K562 (cell line): Measurements from ENCODE around the gene PGAP2. TPM values are rescaled to one million over a fixed set of nuclear protein-coding genes. Genes with fewer than 3 reads are reported as not detected.

Source experiments
- ARHGAP35 ChIP-seq: fragments of 450-650 bp; IDR thresholded peaks from 2 replicates; pipeline ENCODE4 v1.6.1; 2018; ENCODE audit not compliant: partially characterized antibody
- C11orf30 ChIP-seq: fragments of 450-650 bp; IDR thresholded peaks from 2 replicates; pipeline ENCODE4 v1.6.1; 2016; ENCODE audit warnings: low read depth, mild to moderate bottlenecking
- CHD2 ChIP-seq: IDR thresholded peaks from 2 replicates; pipeline ENCODE4 v1.6.1; 2011; ENCODE audit warnings: low read depth, low read length
- EHMT2 ChIP-seq: fragments of 450-650 bp; IDR thresholded peaks from 2 replicates; pipeline ENCODE4 v1.6.1; 2018; ENCODE audit warnings: antibody characterized with exemption
- FOSL1 ChIP-seq: fragments of 200-800 bp; sonication (Bioruptor generic); conservative IDR thresholded peaks from 2 replicates; pipeline ENCODE4 v1.6.1; 2016; ENCODE audit warnings: missing genetic modification characterization, missing compliant biosample characterization
- GTF2A2 ChIP-seq: IDR thresholded peaks from 2 replicates; pipeline ENCODE4 v1.6.1; 2016; ENCODE audit warnings: mild to moderate bottlenecking, missing genetic modification characterization, missing compliant biosample characterization
- GTF2E2 ChIP-seq: fragments of 200-800 bp; sonication (Bioruptor generic); IDR thresholded peaks from 2 replicates; pipeline ENCODE4 v1.6.1; 2016; ENCODE audit warnings: missing genetic modification characterization, missing compliant biosample characterization
- HCFC1 ChIP-seq: IDR thresholded peaks from 2 replicates; pipeline ENCODE4 v1.6.1; 2012; ENCODE audit warnings: low read depth, low read length, improper control_type of control experiment
- KHSRP ChIP-seq: fragments of 450-650 bp; IDR thresholded peaks from 2 replicates; pipeline ENCODE4 v1.6.1; 2017
- MED1 ChIP-seq: sonication (generic); formaldehyde crosslinking; IDR thresholded peaks from 2 replicates; pipeline ENCODE4 v1.8.1; 2023; ENCODE audit warnings: missing genetic modification reagents, borderline replicate concordance
- PCBP2 ChIP-seq: fragments of 200-400 bp; formaldehyde crosslinking; IDR thresholded peaks from 2 replicates; pipeline ENCODE4 v1.6.1; 2018; ENCODE audit warnings: low read length, low read depth, mild to moderate bottlenecking, moderate library complexity; ENCODE audit not compliant: poor library complexity, severe bottlenecking
- POLR3G ChIP-seq: IDR thresholded peaks from 2 replicates; pipeline ENCODE4 v1.6.1; 2011; ENCODE audit not compliant: insufficient read length, insufficient replicate concordance; ENCODE audit errors: extremely low read depth
- RBBP5 ChIP-seq: fragments of 200-600 bp; sonication (generic); IDR thresholded peaks from 2 replicates; pipeline ENCODE4 v1.6.1; 2012; ENCODE audit warnings: borderline replicate concordance, mild to moderate bottlenecking, low read length, control low read depth, inconsistent platforms; ENCODE audit not compliant: insufficient read depth, poor library complexity, severe bottlenecking
- TCF7 ChIP-seq: sonication (generic); IDR thresholded peaks from 2 replicates; pipeline ENCODE4 v1.6.1; 2016; ENCODE audit warnings: antibody characterized with exemption, borderline replicate concordance
- ZNF175 ChIP-seq: fragments of 200-800 bp; sonication (Bioruptor generic); IDR thresholded peaks from 2 replicates; pipeline ENCODE4 v1.6.1; 2016; ENCODE audit warnings: low read depth, mild to moderate bottlenecking, missing genetic modification characterization, missing compliant biosample characterization
- ZNF311 ChIP-seq: fragments of 250-450 bp; sonication (Bioruptor Pico); IDR thresholded peaks from 2 replicates; pipeline ENCODE4 v1.4.0; 2020; ENCODE audit warnings: mild to moderate bottlenecking, moderate library complexity
- ZNF354B ChIP-seq: fragments of 250-450 bp; sonication (Bioruptor Pico); IDR thresholded peaks from 2 replicates; pipeline ENCODE4 v1.4.0; 2020
- polyA plus RNA-seq, 8 experiments: library from polyadenylated mRNA; depleted of rRNA in 4 of 8; stranded (reverse) in 5 of 8; unstranded in 3 of 8; fragments of >200 nt; fragmentation: Nextera tagmentation in 2 of 8; fragmentation: Illumina TruSeq in 1 of 8; extraction: Ambion mirVana in 2 of 8; extraction: Trizol in 1 of 8; gene quantifications; 2 replicates each; pipeline versions ENCODE4 v1.2.1 to v1.2.3, GENCODE V29; 2011 to 2014; ENCODE audit warnings: inconsistent platforms in 1 of 8, missing spikeins in 1 of 8
- total RNA-seq, 7 experiments: library from RNA; depleted of rRNA in 6 of 7; stranded (reverse); fragments of >200 nt in 6 of 7; fragmentation: Illumina TruSeq in 2 of 7; extraction: Trizol in 2 of 7; gene quantifications; 2 replicates each; pipeline versions ENCODE4 v1.2.1 to v1.2.3, GENCODE V29; 2011 to 2021; ENCODE audit warnings: low replicate concordance in 1 of 7
- TF ChIP-seq, protein P1 (sequence below): sonication (generic); formaldehyde crosslinking; IDR thresholded peaks from 2 replicates; pipeline ENCODE4 v1.8.0; 2022; ENCODE audit warnings: missing genetic modification reagents, mild to moderate bottlenecking, borderline replicate concordance
- TF ChIP-seq, protein P2 (sequence below): fragments of 450-650 bp; IDR thresholded peaks from 2 replicates; pipeline ENCODE4 v1.6.1; 2017; ENCODE audit warnings: antibody characterized with exemption
- TF ChIP-seq, protein P3 (sequence below): fragments of 450-650 bp; IDR thresholded peaks from 2 replicates; pipeline ENCODE4 v1.6.1; 2018; ENCODE audit warnings: mild to moderate bottlenecking, low read depth; ENCODE audit not compliant: partially characterized antibody
- TF ChIP-seq, protein P4 (sequence below), 2 experiments: fragments of 450-650 bp in 1 of 2; IDR thresholded peaks; 2 replicates each; pipeline ENCODE4 v1.6.1; 2011 to 2017; ENCODE audit warnings: low read depth in 2 of 2, antibody characterized with exemption in 1 of 2, borderline replicate concordance in 1 of 2, low read length in 1 of 2, mild to moderate bottlenecking in 1 of 2, mixed read lengths in 1 of 2; ENCODE audit not compliant: control insufficient read depth in 1 of 2

The PGAP2 gene
- total and polyA plus RNA-seq, 9 of the 15 experiments (the other 6 are each of a cell fraction or from before 2014, with no cell fraction given): 17.9 to 47.2 (median 33.7) TPM

DNA sequence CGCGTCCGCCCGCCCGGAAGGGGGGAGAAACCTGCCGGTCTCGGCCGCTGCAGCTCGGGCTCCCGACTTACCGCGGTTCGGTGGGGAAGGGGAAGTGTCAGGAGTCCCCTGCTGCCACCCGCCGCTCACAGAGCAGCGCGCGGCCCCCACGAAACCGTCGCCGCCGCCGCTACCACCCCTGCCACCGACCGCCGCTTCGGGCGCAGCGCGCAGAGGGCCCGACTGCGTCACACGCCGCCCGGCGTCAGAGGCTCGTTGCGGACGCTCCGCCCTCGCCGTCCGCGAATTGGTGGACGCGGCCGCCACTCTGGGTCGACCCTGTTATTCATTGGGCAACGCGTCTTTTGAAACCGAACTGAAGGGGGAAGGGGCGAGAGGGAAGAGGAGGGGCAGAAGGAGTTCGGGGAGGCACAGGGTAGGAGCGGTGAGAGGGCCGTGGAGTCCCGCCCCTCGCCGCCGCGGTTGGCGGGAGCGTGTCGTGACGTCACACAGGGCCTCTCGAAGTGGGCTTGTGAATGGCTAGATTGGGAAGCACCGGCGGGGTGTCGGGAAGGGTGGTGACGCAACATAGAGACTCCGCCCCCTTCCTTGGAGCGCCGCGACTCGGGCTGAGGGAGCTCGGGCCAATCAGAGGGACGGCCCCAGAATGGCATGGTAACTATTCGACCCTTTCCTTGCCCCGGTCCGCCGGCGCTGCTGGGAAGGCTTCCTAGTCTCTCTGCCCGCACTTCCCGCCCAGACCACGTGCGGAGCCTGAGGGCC is 10.8 kb upstream of the PGAP2 start, which contains the start of gene NUP98 (continued):
- peak; percentile 99 for TF ChIP-seq KHSRP
- no peak for TF ChIP-seq ZNF354B (CRISPR knock-in tag)
- no peak for TF ChIP-seq MED1 (CRISPR knock-in tag)
- peak; percentile 32 for TF ChIP-seq HCFC1
- TF ChIP-seq PCBP2: no peak
- TF ChIP-seq, protein P1, sequence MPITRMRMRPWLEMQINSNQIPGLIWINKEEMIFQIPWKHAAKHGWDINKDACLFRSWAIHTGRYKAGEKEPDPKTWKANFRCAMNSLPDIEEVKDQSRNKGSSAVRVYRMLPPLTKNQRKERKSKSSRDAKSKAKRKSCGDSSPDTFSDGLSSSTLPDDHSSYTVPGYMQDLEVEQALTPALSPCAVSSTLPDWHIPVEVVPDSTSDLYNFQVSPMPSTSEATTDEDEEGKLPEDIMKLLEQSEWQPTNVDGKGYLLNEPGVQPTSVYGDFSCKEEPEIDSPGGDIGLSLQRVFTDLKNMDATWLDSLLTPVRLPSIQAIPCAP (CRISPR knock-in tag): no peak
- no peak for TF ChIP-seq ZNF175 (CRISPR knock-in tag)
- TF ChIP-seq TCF7: peak; percentile 17
- TF ChIP-seq POLR3G: no peak
- no peak; the same call in 1 of the 2 replicates for TF ChIP-seq C11orf30
- TF ChIP-seq, protein P2, sequence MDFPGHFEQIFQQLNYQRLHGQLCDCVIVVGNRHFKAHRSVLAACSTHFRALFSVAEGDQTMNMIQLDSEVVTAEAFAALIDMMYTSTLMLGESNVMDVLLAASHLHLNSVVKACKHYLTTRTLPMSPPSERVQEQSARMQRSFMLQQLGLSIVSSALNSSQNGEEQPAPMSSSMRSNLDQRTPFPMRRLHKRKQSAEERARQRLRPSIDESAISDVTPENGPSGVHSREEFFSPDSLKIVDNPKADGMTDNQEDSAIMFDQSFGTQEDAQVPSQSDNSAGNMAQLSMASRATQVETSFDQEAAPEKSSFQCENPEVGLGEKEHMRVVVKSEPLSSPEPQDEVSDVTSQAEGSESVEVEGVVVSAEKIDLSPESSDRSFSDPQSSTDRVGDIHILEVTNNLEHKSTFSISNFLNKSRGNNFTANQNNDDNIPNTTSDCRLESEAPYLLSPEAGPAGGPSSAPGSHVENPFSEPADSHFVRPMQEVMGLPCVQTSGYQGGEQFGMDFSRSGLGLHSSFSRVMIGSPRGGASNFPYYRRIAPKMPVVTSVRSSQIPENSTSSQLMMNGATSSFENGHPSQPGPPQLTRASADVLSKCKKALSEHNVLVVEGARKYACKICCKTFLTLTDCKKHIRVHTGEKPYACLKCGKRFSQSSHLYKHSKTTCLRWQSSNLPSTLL: no peak
- TF ChIP-seq CHD2: peak; percentile 85
- TF ChIP-seq EHMT2: no peak
- no peak for TF ChIP-seq ZNF311 (CRISPR knock-in tag)
- TF ChIP-seq GTF2A2 (tag): no peak
- TF ChIP-seq FOSL1 (tag): peak; percentile 34; the same call in 1 of the 2 replicates
- TF ChIP-seq GTF2E2 (tag): peak; percentile 72; the same call in 1 of the 2 replicates
- peak; percentile 87 for TF ChIP-seq RBBP5
- TF ChIP-seq ARHGAP35: no peak
- TF ChIP-seq, protein P3, sequence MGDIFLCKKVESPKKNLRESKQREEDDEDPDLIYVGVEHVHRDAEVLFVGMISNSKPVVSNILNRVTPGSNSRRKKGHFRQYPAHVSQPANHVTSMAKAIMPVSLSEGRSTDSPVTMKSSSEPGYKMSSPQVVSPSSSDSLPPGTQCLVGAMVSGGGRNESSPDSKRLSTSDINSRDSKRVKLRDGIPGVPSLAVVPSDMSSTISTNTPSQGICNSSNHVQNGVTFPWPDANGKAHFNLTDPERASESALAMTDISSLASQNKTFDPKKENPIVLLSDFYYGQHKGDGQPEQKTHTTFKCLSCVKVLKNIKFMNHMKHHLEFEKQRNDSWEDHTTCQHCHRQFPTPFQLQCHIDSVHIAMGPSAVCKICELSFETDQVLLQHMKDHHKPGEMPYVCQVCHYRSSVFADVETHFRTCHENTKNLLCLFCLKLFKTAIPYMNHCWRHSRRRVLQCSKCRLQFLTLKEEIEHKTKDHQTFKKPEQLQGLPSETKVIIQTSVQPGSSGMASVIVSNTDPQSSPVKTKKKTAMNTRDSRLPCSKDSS: no peak
- TF ChIP-seq, protein P4, sequence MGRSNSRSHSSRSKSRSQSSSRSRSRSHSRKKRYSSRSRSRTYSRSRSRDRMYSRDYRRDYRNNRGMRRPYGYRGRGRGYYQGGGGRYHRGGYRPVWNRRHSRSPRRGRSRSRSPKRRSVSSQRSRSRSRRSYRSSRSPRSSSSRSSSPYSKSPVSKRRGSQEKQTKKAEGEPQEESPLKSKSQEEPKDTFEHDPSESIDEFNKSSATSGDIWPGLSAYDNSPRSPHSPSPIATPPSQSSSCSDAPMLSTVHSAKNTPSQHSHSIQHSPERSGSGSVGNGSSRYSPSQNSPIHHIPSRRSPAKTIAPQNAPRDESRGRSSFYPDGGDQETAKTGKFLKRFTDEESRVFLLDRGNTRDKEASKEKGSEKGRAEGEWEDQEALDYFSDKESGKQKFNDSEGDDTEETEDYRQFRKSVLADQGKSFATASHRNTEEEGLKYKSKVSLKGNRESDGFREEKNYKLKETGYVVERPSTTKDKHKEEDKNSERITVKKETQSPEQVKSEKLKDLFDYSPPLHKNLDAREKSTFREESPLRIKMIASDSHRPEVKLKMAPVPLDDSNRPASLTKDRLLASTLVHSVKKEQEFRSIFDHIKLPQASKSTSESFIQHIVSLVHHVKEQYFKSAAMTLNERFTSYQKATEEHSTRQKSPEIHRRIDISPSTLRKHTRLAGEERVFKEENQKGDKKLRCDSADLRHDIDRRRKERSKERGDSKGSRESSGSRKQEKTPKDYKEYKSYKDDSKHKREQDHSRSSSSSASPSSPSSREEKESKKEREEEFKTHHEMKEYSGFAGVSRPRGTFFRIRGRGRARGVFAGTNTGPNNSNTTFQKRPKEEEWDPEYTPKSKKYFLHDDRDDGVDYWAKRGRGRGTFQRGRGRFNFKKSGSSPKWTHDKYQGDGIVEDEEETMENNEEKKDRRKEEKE (IDR thresholded peaks at IDR 0.05; ENCODE audit: borderline replicate concordance in 1 of 2, control insufficient read depth in 1 of 2, low read depth in 2 of 2, low read length in 1 of 2): no peak
